Fibroblast of lung (primary cell): ENCODE results near the gene WBP11. TPM values are rescaled to one million over a fixed set of nuclear protein-coding genes. Genes with fewer than 3 reads are reported as not detected.

Experiments used
- DNase-seq, 2 donors: peaks; one replicate each; pipeline versions ENCODE4 v3.0.0 to v3.0.0-alpha.2; 2010; ENCODE audit warnings: low read depth in 2 of 2
- H2AFZ ChIP-seq: 2 replicates; pipeline ENCODE4 v1.5.1; 2012; ENCODE audit warnings: low read length, control low read depth, inconsistent platforms
- H3K27ac ChIP-seq: 2 replicates; pipeline ENCODE4 v1.5.1; 2011; ENCODE audit warnings: low read length, control low read depth; ENCODE audit not compliant: insufficient read depth
- H3K27me3 ChIP-seq: 2 replicates; pipeline ENCODE4 v1.5.1; 2011; ENCODE audit warnings: mild to moderate bottlenecking, low read length; ENCODE audit not compliant: control insufficient read depth, insufficient read depth
- H3K36me3 ChIP-seq: 2 replicates; pipeline ENCODE4 v1.5.1; 2011; ENCODE audit warnings: low read length; ENCODE audit not compliant: control insufficient read depth, insufficient read depth
- H3K4me1 ChIP-seq: 2 replicates; pipeline ENCODE4 v1.5.1; 2011; ENCODE audit warnings: low read length; ENCODE audit not compliant: control insufficient read depth, insufficient read depth; ENCODE audit errors: extremely low read depth
- H3K4me2 ChIP-seq: 2 replicates; pipeline ENCODE4 v1.5.1; 2011; ENCODE audit warnings: low read length, control low read depth; ENCODE audit not compliant: insufficient read depth; ENCODE audit errors: extremely low read depth
- H3K4me3 ChIP-seq, 4 experiments: fragments of 200-600 bp in 1 of 4; sonication (generic) in 1 of 4; replicated peaks in 1 of 4; 2 replicates each; pipeline ENCODE4 v1.5.1; 2011 to 2016; ENCODE audit warnings: low read length in 4 of 4, low read depth in 3 of 4, mild to moderate bottlenecking in 3 of 4, control low read depth in 2 of 4, inconsistent platforms in 1 of 4, mixed read lengths in 1 of 4; ENCODE audit not compliant: insufficient read depth in 1 of 4; ENCODE audit errors: control extremely low read depth in 1 of 4
- H3K79me2 ChIP-seq: 2 replicates; pipeline ENCODE4 v1.5.1; 2012; ENCODE audit warnings: mild to moderate bottlenecking, low read length, inconsistent platforms; ENCODE audit not compliant: control insufficient read depth, insufficient read depth
- H3K9ac ChIP-seq: 2 replicates; pipeline ENCODE4 v1.5.1; 2011; ENCODE audit warnings: mild to moderate bottlenecking, low read length, control low read depth; ENCODE audit not compliant: insufficient read depth
- H3K9me3 ChIP-seq: 2 replicates; pipeline ENCODE4 v1.5.1; 2012; ENCODE audit warnings: low read depth, low read length; ENCODE audit not compliant: control insufficient read depth, insufficient read depth
- H4K20me1 ChIP-seq: 2 replicates; pipeline ENCODE4 v1.5.1; 2011; ENCODE audit warnings: low read length; ENCODE audit not compliant: control insufficient read depth, insufficient read depth; ENCODE audit errors: extremely low read depth
- EZH2 ChIP-seq: IDR thresholded peaks from 2 replicates; pipeline ENCODE4 v1.5.1; 2012; ENCODE audit warnings: low read length, control low read depth, mild to moderate bottlenecking; ENCODE audit errors: missing control alignments
- polyA plus RNA-seq, 2 donors: library from polyadenylated mRNA; depleted of rRNA in 1 of 2; stranded (reverse) in 1 of 2; unstranded in 1 of 2; fragments of >200 nt; gene quantifications; 2 replicates each; pipeline ENCODE4 v1.2.1, GENCODE V29; 2011 to 2012; ENCODE audit warnings: missing spikeins in 1 of 2
- total RNA-seq: library from RNA; depleted of rRNA; stranded (reverse); fragments of >200 nt; gene quantifications from 2 replicates; pipeline ENCODE4 v1.2.1, GENCODE V29; 2014
- TF ChIP-seq, protein P1 (sequence below), 2 donors: IDR thresholded peaks in 1 of 2; conservative IDR thresholded peaks in 1 of 2; 1 replicate in 1 of 2; 2 replicates in 1 of 2; pipeline ENCODE4 v1.5.1; 2011 to 2012; ENCODE audit warnings: low read length in 2 of 2, control low read depth in 1 of 2, inconsistent platforms in 1 of 2, low read depth in 1 of 2, mild to moderate bottlenecking in 1 of 2

Gene WBP11
- total and polyA plus RNA-seq, 2 donors (not counting 1 experiment from before 2014, with no cell fraction given): 10.6 to 17.5 TPM

GRCh38 chr12:14839262-14839661, 36.0 kb upstream of the WBP11 start:
- H4K20me1 ChIP-seq: no peaks in the 10 kb centered on the region
- H3K4me1 ChIP-seq: peaks cover 12% of the 10 kb centered on the region
- no peaks in the 10 kb centered on the region for H3K79me2 ChIP-seq

DNA sequence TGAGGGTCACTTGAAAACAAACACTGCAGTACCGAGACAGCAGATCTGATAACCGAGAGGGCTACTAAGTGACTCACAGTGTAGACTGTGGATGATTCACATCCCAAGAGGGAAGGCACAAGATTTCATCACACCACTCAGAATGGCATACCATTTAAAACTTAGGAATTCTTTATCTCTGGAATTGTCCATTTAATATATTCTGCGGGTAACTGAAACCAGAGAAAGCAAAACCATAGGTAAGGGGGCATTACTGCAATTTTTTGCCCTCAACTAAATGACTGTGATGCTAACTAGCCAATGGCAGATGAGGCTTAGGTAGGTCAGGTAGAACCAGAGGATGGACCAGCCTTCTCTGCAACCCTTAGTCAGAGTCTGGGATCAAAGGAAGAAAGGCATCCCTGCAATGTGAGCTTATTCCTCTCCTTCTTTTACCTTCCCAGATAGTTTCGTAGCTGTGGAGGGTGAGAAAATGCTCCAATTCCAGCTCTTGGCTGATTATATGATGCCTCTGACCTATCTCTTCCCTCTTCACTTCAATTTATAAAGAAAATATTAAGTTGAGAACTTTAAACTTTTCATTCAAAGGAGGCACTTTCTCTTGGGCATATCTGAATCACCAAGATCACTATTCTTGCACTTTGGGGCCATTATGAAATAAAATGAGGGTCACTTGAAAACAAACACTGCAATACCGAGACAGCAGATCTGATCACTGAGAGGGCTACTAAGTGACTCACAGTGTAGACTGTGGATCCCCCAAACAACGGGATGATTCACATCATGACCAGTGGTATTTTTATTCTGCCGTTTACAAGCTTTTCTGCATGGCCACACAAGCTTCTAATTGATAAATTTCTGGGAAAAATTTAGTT, 33.3 kb upstream of the WBP11 start:
- no peaks in the 10 kb centered on the region for H3K36me3 ChIP-seq
- no peaks in the 10 kb centered on the region for H3K27me3 ChIP-seq
- H2AFZ ChIP-seq: no peak overlapping the region
- TF ChIP-seq, protein P1, sequence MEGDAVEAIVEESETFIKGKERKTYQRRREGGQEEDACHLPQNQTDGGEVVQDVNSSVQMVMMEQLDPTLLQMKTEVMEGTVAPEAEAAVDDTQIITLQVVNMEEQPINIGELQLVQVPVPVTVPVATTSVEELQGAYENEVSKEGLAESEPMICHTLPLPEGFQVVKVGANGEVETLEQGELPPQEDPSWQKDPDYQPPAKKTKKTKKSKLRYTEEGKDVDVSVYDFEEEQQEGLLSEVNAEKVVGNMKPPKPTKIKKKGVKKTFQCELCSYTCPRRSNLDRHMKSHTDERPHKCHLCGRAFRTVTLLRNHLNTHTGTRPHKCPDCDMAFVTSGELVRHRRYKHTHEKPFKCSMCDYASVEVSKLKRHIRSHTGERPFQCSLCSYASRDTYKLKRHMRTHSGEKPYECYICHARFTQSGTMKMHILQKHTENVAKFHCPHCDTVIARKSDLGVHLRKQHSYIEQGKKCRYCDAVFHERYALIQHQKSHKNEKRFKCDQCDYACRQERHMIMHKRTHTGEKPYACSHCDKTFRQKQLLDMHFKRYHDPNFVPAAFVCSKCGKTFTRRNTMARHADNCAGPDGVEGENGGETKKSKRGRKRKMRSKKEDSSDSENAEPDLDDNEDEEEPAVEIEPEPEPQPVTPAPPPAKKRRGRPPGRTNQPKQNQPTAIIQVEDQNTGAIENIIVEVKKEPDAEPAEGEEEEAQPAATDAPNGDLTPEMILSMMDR (conservative IDR thresholded peaks at IDR 0.05 in 1 of 2, IDR thresholded peaks at IDR 0.05 in 1 of 2; ENCODE audit: low read depth in 1 of 2, low read length in 2 of 2): no peak
- no peak for TF ChIP-seq EZH2
- H3K4me1 ChIP-seq: peaks cover 12% of the 10 kb centered on the region
- H3K9ac ChIP-seq: no peak overlapping the region
- no peaks in the 10 kb centered on the region for H4K20me1 ChIP-seq
- peak overlapping the region in 1 of 4 experiments; percentile 30 for H3K4me3 ChIP-seq
- H3K27ac ChIP-seq: peak overlapping the region; percentile 37
- no peaks in the 10 kb centered on the region for H3K79me2 ChIP-seq
- peak overlapping the region; percentile 62 for H3K4me2 ChIP-seq
- H3K9me3 ChIP-seq: no peaks in the 10 kb centered on the region
- DNase-seq: peak; percentile 84 to 95

More at GRCh38 chr12:14839262-14839661, 36.0 kb upstream of the WBP11 start:
- H3K27ac ChIP-seq: no peak overlapping the region
- H2AFZ ChIP-seq: no peak overlapping the region
- H3K36me3 ChIP-seq: no peaks in the 10 kb centered on the region
- no peak overlapping the region for H3K4me2 ChIP-seq
- no peaks in the 10 kb centered on the region for H3K27me3 ChIP-seq
- TF ChIP-seq, protein P1 (conservative IDR thresholded peaks at IDR 0.05 in 1 of 2, IDR thresholded peaks at IDR 0.05 in 1 of 2; ENCODE audit: low read depth in 1 of 2, low read length in 2 of 2): no peak
- no peak for TF ChIP-seq EZH2
- DNase-seq: no peak
- H3K9ac ChIP-seq: no peak overlapping the region
- H3K9me3 ChIP-seq: no peaks in the 10 kb centered on the region
- no peak overlapping the region for H3K4me3 ChIP-seq

GRCh38 chr12:14834509-14834908, 31.2 kb upstream of the WBP11 start:
- H4K20me1 ChIP-seq: no peaks in the 10 kb centered on the region
- DNase-seq: no peak
- H3K4me3 ChIP-seq: no peak overlapping the region
- H3K27ac ChIP-seq: no peak overlapping the region
- no peaks in the 10 kb centered on the region for H3K27me3 ChIP-seq
- no peaks in the 10 kb centered on the region for H3K79me2 ChIP-seq
- H3K4me2 ChIP-seq: peak overlapping the region; percentile 8
- no peak overlapping the region for H3K9ac ChIP-seq
- H2AFZ ChIP-seq: no peak overlapping the region
- H3K4me1 ChIP-seq: peaks cover 12% of the 10 kb centered on the region
- no peaks in the 10 kb centered on the region for H3K36me3 ChIP-seq
- no peaks in the 10 kb centered on the region for H3K9me3 ChIP-seq
- TF ChIP-seq EZH2: no peak
- TF ChIP-seq, protein P1 (conservative IDR thresholded peaks at IDR 0.05 in 1 of 2, IDR thresholded peaks at IDR 0.05 in 1 of 2; ENCODE audit: low read depth in 1 of 2, low read length in 2 of 2): no peak
